Endothelial cell (in vitro differentiated cells): Measurements from ENCODE around the gene CHD6. TPM values are rescaled to one million over a fixed set of nuclear protein-coding genes. Genes with fewer than 3 reads are reported as not detected.

ENCODE experiments used
- DNase-seq: peaks from one replicate; pipeline ENCODE4 v3.0.0; 2021; ENCODE audit warnings: low spot score
- H3K27ac Mint-ChIP-seq: one replicate; pipeline ENCODE4 v1.8.0; 2021; ENCODE audit warnings: mixed read lengths, inconsistent platforms; ENCODE audit not compliant: unreplicated experiment
- H3K27me3 Mint-ChIP-seq: one replicate; pipeline ENCODE4 v1.8.0; 2021; ENCODE audit warnings: mild to moderate bottlenecking, moderate library complexity, mixed read lengths, inconsistent platforms; ENCODE audit not compliant: unreplicated experiment
- H3K36me3 Mint-ChIP-seq: one replicate; pipeline ENCODE4 v1.8.0; 2021; ENCODE audit warnings: mild to moderate bottlenecking, low read depth, mixed read lengths, inconsistent platforms; ENCODE audit not compliant: unreplicated experiment
- H3K4me1 Mint-ChIP-seq: one replicate; pipeline ENCODE4 v1.8.0; 2021; ENCODE audit warnings: mild to moderate bottlenecking, mixed read lengths, inconsistent platforms; ENCODE audit not compliant: unreplicated experiment
- H3K4me3 Mint-ChIP-seq: one replicate; pipeline ENCODE4 v1.8.0; 2021; ENCODE audit warnings: mild to moderate bottlenecking, mixed read lengths, inconsistent platforms; ENCODE audit not compliant: unreplicated experiment
- H3K9me3 Mint-ChIP-seq: one replicate; pipeline ENCODE4 v1.8.0; 2021; ENCODE audit warnings: mixed read lengths, inconsistent platforms; ENCODE audit not compliant: unreplicated experiment
- CTCF ChIP-seq: fragments of 200-600 bp; sonication (generic); IDR thresholded peaks from one replicate; pipeline ENCODE4 v1.5.0; 2021; ENCODE audit warnings: antibody characterized with exemption; ENCODE audit not compliant: unreplicated experiment
- total RNA-seq: library from RNA; stranded (reverse); fragmentation: NEBNext Ultra II Directional; extraction: Animal tissue kit (Norgen Biotek cat#: 25700); gene quantifications from one replicate; pipeline ENCODE4 v1.2.1, GENCODE V29; 2021; ENCODE audit not compliant: unreplicated experiment

CHD6 gene
- total RNA-seq, 1 donor from 2014 or later, result 71.8 TPM

- DNase-seq, result no peak
Observed at GRCh38 chr20:41618807-41619311, 682 bp upstream of the CHD6 start.

GRCh38 chr20:41617059-41617901 is 897 bp downstream of the CHD6 start:
- peaks cover 19% of the 10 kb centered on the region for H3K4me1 Mint-ChIP-seq
- peak; percentile 43 for DNase-seq
- no peaks in the 10 kb centered on the region for H3K9me3 Mint-ChIP-seq
- no peaks in the 10 kb centered on the region for H3K36me3 Mint-ChIP-seq
- peak overlapping the region; percentile 99 for H3K4me3 Mint-ChIP-seq
- H3K27me3 Mint-ChIP-seq, result no peaks in the 10 kb centered on the region
- peak overlapping the region; percentile 91 for H3K27ac Mint-ChIP-seq
- no peak for TF ChIP-seq CTCF

More at GRCh38 chr20:41618807-41619311, 682 bp upstream of the CHD6 start:
- H3K9me3 Mint-ChIP-seq, result no peaks in the 10 kb centered on the region
- H3K4me1 Mint-ChIP-seq, result peaks cover 19% of the 10 kb centered on the region
- peak overlapping the region; percentile 91 for H3K4me3 Mint-ChIP-seq
- no peaks in the 10 kb centered on the region for H3K36me3 Mint-ChIP-seq
- TF ChIP-seq CTCF, result no peak
- no peaks in the 10 kb centered on the region for H3K27me3 Mint-ChIP-seq
- peak overlapping the region; percentile 22 for H3K27ac Mint-ChIP-seq

GRCh38 chr20:41616228-41616627 is 1.9 kb downstream of the CHD6 start:
- H3K27me3 Mint-ChIP-seq, result no peaks in the 10 kb centered on the region
- no peak overlapping the region for H3K27ac Mint-ChIP-seq
- H3K36me3 Mint-ChIP-seq, result no peaks in the 10 kb centered on the region
- H3K4me3 Mint-ChIP-seq, result peak overlapping the region; percentile 49
- no peak for TF ChIP-seq CTCF
- DNase-seq, result no peak
- H3K9me3 Mint-ChIP-seq, result no peaks in the 10 kb centered on the region
- peaks cover 19% of the 10 kb centered on the region for H3K4me1 Mint-ChIP-seq

GRCh38 chr20:41615676-41616075 is 2.5 kb downstream of the CHD6 start:
- Mint-ChIP-seq H3K4me1 (peaks cover 19% of the 10 kb centered on the region), H3K4me3 (no peak overlapping the region), H3K27me3 (no peaks in the 10 kb centered on the region), H3K36me3 (no peaks in the 10 kb centered on the region), H3K9me3 (no peaks in the 10 kb centered on the region), H3K27ac (no peak overlapping the region)
- no peak for TF ChIP-seq CTCF
- no peak for DNase-seq

- Mint-ChIP-seq H3K9me3 (no peaks in the 10 kb centered on the region), H3K27ac (no peak overlapping the region), H3K36me3 (no peaks in the 10 kb centered on the region), H3K4me3 (no peak overlapping the region), H3K27me3 (no peaks in the 10 kb centered on the region), H3K4me1 (peaks cover 19% of the 10 kb centered on the region)
- TF ChIP-seq CTCF, result no peak
- DNase-seq, result no peak
Observed at GRCh38 chr20:41615110-41615509, 3.1 kb downstream of the CHD6 start.
